ENCODE measurements around the gene SPATA13.

DNA sequence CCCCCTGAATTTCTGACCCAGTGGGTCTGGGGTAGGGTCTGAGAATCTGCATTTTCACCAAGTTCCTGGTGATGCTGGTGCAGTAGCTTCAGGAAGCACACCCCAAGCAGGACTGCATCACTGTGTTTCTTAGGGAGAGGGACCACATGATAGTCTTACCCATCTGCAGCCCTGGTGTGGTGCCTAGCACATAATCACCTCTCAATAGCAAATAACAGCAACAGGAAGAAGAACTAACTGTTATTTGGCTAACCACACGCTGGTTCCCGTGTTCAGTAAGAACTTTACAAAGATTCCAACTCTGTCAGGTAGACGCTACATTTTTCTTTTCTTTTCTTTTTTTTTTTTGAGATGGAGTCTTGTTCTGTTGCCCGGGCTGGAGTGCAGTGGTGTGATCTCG lies 41.9 kb upstream of the SPATA13 start:
- no peak for TF ChIP-seq ZFP3 (CRISPR knock-in tag; IDR thresholded peaks at IDR 0.05)
- TF ChIP-seq, protein P1, sequence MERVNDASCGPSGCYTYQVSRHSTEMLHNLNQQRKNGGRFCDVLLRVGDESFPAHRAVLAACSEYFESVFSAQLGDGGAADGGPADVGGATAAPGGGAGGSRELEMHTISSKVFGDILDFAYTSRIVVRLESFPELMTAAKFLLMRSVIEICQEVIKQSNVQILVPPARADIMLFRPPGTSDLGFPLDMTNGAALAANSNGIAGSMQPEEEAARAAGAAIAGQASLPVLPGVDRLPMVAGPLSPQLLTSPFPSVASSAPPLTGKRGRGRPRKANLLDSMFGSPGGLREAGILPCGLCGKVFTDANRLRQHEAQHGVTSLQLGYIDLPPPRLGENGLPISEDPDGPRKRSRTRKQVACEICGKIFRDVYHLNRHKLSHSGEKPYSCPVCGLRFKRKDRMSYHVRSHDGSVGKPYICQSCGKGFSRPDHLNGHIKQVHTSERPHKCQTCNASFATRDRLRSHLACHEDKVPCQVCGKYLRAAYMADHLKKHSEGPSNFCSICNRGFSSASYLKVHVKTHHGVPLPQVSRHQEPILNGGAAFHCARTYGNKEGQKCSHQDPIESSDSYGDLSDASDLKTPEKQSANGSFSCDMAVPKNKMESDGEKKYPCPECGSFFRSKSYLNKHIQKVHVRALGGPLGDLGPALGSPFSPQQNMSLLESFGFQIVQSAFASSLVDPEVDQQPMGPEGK (CRISPR knock-in tag; IDR thresholded peaks at IDR 0.05; ENCODE audit: borderline replicate concordance), result no peak
- no peak for TF ChIP-seq ESRRG (CRISPR knock-in tag; IDR thresholded peaks at IDR 0.05)
- no peak for TF ChIP-seq GLIS3 (CRISPR knock-in tag; IDR thresholded peaks at IDR 0.05)
- TF ChIP-seq, protein P2, sequence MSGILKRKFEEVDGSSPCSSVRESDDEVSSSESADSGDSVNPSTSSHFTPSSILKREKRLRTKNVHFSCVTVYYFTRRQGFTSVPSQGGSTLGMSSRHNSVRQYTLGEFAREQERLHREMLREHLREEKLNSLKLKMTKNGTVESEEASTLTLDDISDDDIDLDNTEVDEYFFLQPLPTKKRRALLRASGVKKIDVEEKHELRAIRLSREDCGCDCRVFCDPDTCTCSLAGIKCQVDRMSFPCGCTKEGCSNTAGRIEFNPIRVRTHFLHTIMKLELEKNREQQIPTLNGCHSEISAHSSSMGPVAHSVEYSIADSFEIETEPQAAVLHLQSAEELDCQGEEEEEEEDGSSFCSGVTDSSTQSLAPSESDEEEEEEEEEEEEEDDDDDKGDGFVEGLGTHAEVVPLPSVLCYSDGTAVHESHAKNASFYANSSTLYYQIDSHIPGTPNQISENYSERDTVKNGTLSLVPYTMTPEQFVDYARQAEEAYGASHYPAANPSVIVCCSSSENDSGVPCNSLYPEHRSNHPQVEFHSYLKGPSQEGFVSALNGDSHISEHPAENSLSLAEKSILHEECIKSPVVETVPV (CRISPR knock-in tag; IDR thresholded peaks at IDR 0.05), result no peak
- TF ChIP-seq ARNTL (CRISPR knock-in tag; IDR thresholded peaks at IDR 0.05; ENCODE audit: borderline replicate concordance, low read depth), result no peak
- no peak for TF ChIP-seq RARB (CRISPR knock-in tag; IDR thresholded peaks at IDR 0.05)
- TF ChIP-seq TCF4 (CRISPR knock-in tag; IDR thresholded peaks at IDR 0.05; ENCODE audit: borderline replicate concordance), result no peak
- TF ChIP-seq ZC3H10 (CRISPR knock-in tag; IDR thresholded peaks at IDR 0.05), result no peak
- no peak for TF ChIP-seq ZNF8 (CRISPR knock-in tag; IDR thresholded peaks at IDR 0.05)
- TF ChIP-seq ISL1 (CRISPR knock-in tag; IDR thresholded peaks at IDR 0.05), result no peak
- TF ChIP-seq, protein P3, sequence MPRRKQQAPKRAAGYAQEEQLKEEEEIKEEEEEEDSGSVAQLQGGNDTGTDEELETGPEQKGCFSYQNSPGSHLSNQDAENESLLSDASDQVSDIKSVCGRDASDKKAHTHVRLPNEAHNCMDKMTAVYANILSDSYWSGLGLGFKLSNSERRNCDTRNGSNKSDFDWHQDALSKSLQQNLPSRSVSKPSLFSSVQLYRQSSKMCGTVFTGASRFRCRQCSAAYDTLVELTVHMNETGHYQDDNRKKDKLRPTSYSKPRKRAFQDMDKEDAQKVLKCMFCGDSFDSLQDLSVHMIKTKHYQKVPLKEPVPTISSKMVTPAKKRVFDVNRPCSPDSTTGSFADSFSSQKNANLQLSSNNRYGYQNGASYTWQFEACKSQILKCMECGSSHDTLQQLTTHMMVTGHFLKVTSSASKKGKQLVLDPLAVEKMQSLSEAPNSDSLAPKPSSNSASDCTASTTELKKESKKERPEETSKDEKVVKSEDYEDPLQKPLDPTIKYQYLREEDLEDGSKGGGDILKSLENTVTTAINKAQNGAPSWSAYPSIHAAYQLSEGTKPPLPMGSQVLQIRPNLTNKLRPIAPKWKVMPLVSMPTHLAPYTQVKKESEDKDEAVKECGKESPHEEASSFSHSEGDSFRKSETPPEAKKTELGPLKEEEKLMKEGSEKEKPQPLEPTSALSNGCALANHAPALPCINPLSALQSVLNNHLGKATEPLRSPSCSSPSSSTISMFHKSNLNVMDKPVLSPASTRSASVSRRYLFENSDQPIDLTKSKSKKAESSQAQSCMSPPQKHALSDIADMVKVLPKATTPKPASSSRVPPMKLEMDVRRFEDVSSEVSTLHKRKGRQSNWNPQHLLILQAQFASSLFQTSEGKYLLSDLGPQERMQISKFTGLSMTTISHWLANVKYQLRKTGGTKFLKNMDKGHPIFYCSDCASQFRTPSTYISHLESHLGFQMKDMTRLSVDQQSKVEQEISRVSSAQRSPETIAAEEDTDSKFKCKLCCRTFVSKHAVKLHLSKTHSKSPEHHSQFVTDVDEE (CRISPR knock-in tag; IDR thresholded peaks at IDR 0.05), result no peak
- TF ChIP-seq ZFP30 (CRISPR knock-in tag; IDR thresholded peaks at IDR 0.05), result no peak

Measured in SK-N-SH treated with all-trans-retinoic acid at 6 μM for 48 hours (cell line).